ENCODE results near the gene OTOS.

DNA sequence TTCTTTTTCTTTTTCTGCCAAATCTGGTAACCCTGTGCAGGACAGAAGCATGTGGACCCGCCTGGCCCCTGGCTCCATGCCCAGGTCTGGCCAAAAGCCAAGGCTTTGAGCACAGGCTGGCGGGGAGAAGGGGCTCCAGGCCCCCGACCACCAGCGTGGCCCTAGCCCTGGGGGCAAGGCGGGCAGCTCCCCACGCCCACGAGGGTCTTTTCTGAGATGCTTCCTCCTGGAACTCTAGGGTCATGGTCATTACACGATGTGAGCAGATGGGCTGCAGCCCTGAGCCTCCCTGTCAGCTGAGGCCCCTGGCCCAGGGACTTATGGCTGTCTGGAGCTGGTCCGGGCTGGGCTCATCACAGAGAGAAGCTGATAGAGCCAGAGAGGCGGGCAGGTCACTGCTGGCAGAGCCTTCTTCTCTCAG is 5.7 kb upstream of the OTOS start:
- TF ChIP-seq, protein P1, sequence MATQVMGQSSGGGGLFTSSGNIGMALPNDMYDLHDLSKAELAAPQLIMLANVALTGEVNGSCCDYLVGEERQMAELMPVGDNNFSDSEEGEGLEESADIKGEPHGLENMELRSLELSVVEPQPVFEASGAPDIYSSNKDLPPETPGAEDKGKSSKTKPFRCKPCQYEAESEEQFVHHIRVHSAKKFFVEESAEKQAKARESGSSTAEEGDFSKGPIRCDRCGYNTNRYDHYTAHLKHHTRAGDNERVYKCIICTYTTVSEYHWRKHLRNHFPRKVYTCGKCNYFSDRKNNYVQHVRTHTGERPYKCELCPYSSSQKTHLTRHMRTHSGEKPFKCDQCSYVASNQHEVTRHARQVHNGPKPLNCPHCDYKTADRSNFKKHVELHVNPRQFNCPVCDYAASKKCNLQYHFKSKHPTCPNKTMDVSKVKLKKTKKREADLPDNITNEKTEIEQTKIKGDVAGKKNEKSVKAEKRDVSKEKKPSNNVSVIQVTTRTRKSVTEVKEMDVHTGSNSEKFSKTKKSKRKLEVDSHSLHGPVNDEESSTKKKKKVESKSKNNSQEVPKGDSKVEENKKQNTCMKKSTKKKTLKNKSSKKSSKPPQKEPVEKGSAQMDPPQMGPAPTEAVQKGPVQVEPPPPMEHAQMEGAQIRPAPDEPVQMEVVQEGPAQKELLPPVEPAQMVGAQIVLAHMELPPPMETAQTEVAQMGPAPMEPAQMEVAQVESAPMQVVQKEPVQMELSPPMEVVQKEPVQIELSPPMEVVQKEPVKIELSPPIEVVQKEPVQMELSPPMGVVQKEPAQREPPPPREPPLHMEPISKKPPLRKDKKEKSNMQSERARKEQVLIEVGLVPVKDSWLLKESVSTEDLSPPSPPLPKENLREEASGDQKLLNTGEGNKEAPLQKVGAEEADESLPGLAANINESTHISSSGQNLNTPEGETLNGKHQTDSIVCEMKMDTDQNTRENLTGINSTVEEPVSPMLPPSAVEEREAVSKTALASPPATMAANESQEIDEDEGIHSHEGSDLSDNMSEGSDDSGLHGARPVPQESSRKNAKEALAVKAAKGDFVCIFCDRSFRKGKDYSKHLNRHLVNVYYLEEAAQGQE (IDR thresholded peaks at IDR 0.05; ENCODE audit: low read depth): no peak
- TF ChIP-seq, protein P2, sequence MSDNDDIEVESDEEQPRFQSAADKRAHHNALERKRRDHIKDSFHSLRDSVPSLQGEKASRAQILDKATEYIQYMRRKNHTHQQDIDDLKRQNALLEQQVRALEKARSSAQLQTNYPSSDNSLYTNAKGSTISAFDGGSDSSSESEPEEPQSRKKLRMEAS (IDR thresholded peaks at IDR 0.05): no peak
- no peak for TF ChIP-seq EP300 (IDR thresholded peaks at IDR 0.05; ENCODE audit: borderline replicate concordance)
- TF ChIP-seq CEBPB (IDR thresholded peaks at IDR 0.05): no peak
- no peak for TF ChIP-seq TCF12 (IDR thresholded peaks at IDR 0.05; ENCODE audit: low read depth)
- no peak for TF ChIP-seq NFIC (IDR thresholded peaks at IDR 0.05)
- TF ChIP-seq EGR1 (IDR thresholded peaks at IDR 0.05): no peak
- TF ChIP-seq TAF1 (IDR thresholded peaks at IDR 0.05; ENCODE audit: low read depth): no peak
- TF ChIP-seq YY1 (IDR thresholded peaks at IDR 0.05; ENCODE audit: low read depth): no peak
- no peak for TF ChIP-seq RAD21 (IDR thresholded peaks at IDR 0.05; ENCODE audit: low read depth)
- TF ChIP-seq FOXM1 (IDR thresholded peaks at IDR 0.05; ENCODE audit: borderline replicate concordance, low read depth): no peak
